DOHH2 (cell line): ENCODE data around the gene PHLDA1.

Experiments
- H3F3A ChIP-seq: fragments of 200-600 bp; sonication (generic), shearing (Covaris generic); 2 replicates; pipeline ENCODE4 v1.6.0; 2016; ENCODE audit warnings: antibody characterized with exemption, mild to moderate bottlenecking; ENCODE audit not compliant: control insufficient read depth, insufficient read depth
- H3K27ac ChIP-seq: fragments of 200-600 bp; sonication (generic); 2 replicates; pipeline ENCODE4 v1.5.1; 2014; ENCODE audit warnings: low read depth, mild to moderate bottlenecking, low read length, moderate library complexity
- H3K27me3 ChIP-seq: fragments of 200-600 bp; sonication (generic); 2 replicates; pipeline ENCODE4 v1.6.1; 2014; ENCODE audit warnings: mild to moderate bottlenecking, low read length, mixed read lengths; ENCODE audit not compliant: control insufficient read depth
- H3K36me3 ChIP-seq: fragments of 200-600 bp; sonication (generic); 2 replicates; pipeline ENCODE4 v1.6.1; 2014; ENCODE audit warnings: mild to moderate bottlenecking, low read length, moderate library complexity, mixed read lengths; ENCODE audit not compliant: control insufficient read depth
- H3K4me1 ChIP-seq: fragments of 200-600 bp; sonication (generic); 2 replicates; pipeline ENCODE4 v1.6.1; 2014; ENCODE audit warnings: mild to moderate bottlenecking, low read length, mixed read lengths; ENCODE audit not compliant: control insufficient read depth
- H3K4me2 ChIP-seq: fragments of 200-600 bp; sonication (generic); 2 replicates; pipeline ENCODE4 v1.6.0; 2014; ENCODE audit warnings: mild to moderate bottlenecking, low read length, moderate library complexity
- H3K4me3 ChIP-seq: fragments of 200-600 bp; sonication (generic); 2 replicates; pipeline ENCODE4 v1.5.1; 2014; ENCODE audit warnings: mild to moderate bottlenecking, low read length, mixed read lengths
- H3K79me2 ChIP-seq: fragments of 200-600 bp; sonication (generic); 2 replicates; pipeline ENCODE4 v1.6.1; 2014; ENCODE audit warnings: mild to moderate bottlenecking, low read length, mixed read lengths; ENCODE audit not compliant: control insufficient read depth
- H3K9me2 ChIP-seq: fragments of 200-600 bp; sonication (generic); replicated peaks from 2 replicates; pipeline ENCODE4 v1.6.1; 2014; ENCODE audit warnings: mild to moderate bottlenecking, low read length, mixed read lengths; ENCODE audit not compliant: control insufficient read depth
- H3K9me3 ChIP-seq: fragments of 200-600 bp; sonication (generic); 2 replicates; pipeline ENCODE4 v1.6.1; 2014; ENCODE audit warnings: antibody characterized with exemption, low read length, mixed read lengths; ENCODE audit not compliant: control insufficient read depth, insufficient read depth
- H4K20me1 ChIP-seq: fragments of 200-600 bp; sonication (generic); 2 replicates; pipeline ENCODE4 v1.6.0; 2014; ENCODE audit warnings: low read depth, mild to moderate bottlenecking, antibody characterized with exemption, low read length, moderate library complexity; ENCODE audit not compliant: control insufficient read depth, insufficient read depth
- CTCF ChIP-seq: fragments of 200-600 bp; sonication (generic); IDR thresholded peaks from one replicate; pipeline ENCODE4 v1.5.1; 2014; ENCODE audit warnings: antibody characterized with exemption, mild to moderate bottlenecking, low read depth, low read length; ENCODE audit not compliant: poor library complexity, severe bottlenecking
- EZH2phosphoT487 ChIP-seq: fragments of 200-600 bp; sonication (generic); IDR thresholded peaks from 2 replicates; pipeline ENCODE4 v1.6.1; 2017; ENCODE audit warnings: borderline replicate concordance, mild to moderate bottlenecking, antibody characterized with exemption, low read length, moderate library complexity, mixed read lengths

The PHLDA1 gene

DNA sequence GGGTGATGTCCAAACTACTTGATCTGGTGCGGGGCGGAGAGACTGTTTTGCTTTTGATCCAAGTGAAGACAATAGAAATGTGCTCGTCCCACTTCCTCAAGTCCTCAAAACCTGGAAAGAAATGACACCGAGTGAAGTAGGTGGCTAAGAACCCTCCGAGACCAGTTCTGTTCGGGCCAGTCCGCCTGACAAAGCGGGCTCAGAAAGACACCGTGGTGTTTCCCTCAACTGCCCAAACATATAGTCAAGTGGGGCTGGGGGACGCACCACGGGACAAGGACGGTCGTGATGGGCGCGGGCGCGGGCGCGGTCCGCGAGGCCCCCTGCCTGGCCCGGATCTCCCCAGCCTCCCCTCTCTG lies 1.6 kb downstream of the PHLDA1 start:
- H3K27ac ChIP-seq = no peak overlapping the region
- no peaks in the 10 kb centered on the region for H3K79me2 ChIP-seq
- H3K4me3 ChIP-seq = no peak overlapping the region
- peaks cover 3% of the 10 kb centered on the region; the same call in 1 of the 2 replicates for H4K20me1 ChIP-seq
- peaks cover 19% of the 10 kb centered on the region for H3K4me1 ChIP-seq
- TF ChIP-seq EZH2phosphoT487 = peak; percentile 34; the same call in 1 of the 2 replicates
- no peak for TF ChIP-seq CTCF
- peak overlapping the region; percentile 99; the same call in 1 of the 2 replicates for H3K4me2 ChIP-seq
- no peaks in the 10 kb centered on the region for H3K9me2 ChIP-seq
- H3K36me3 ChIP-seq = no peaks in the 10 kb centered on the region
- no peaks in the 10 kb centered on the region for H3K9me3 ChIP-seq
- H3F3A ChIP-seq = peaks cover 18% of the 10 kb centered on the region
- peaks cover 62% of the 10 kb centered on the region for H3K27me3 ChIP-seq

DNA sequence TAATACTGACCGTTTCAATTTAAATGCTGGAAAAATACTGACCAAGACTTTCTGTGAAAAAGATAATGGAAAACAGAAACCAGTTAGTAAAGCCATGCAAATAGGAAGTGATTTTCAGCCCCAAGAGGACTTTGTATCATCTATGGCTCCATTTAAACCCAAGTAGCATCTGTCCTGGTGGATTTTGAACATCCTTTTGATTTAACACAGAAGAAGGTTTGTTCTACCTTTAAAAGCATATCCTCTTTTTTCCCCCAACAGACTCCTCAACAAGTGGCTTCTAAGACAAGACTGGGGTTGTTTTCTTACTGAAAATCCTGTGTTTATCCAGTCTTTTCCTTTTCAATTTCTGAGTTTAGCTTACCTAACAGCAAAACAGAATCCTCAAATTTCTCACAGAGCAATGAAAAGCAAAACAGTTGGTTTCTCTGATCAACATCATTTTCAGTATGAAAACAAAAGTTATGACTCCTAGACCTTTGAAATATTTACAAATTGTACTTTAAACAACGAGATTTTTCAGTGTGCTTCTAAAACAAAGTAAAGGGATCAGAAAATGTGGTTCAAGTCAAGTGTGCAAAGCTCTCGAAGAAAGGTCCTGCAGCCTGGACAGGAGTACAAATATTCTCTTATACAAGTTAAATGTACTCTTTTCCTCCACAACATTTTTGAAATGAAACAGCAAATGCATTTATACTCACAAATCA lies 2.9 kb downstream of the PHLDA1 start:
- Histone ChIP-seq H3K79me2 (no peaks in the 10 kb centered on the region), H3K4me3 (no peak overlapping the region), H3K9me2 (no peaks in the 10 kb centered on the region), H3K9me3 (no peaks in the 10 kb centered on the region), H3F3A (peaks cover 12% of the 10 kb centered on the region), H3K27ac (no peak overlapping the region), H3K36me3 (no peaks in the 10 kb centered on the region), H3K27me3 (peaks cover 57% of the 10 kb centered on the region), H3K4me2 (no peak overlapping the region), H4K20me1 (peaks cover 3% of the 10 kb centered on the region; the same call in 1 of the 2 replicates), H3K4me1 (peaks cover 19% of the 10 kb centered on the region)
- no peak for TF ChIP-seq CTCF
- TF ChIP-seq EZH2phosphoT487 = no peak

DNA sequence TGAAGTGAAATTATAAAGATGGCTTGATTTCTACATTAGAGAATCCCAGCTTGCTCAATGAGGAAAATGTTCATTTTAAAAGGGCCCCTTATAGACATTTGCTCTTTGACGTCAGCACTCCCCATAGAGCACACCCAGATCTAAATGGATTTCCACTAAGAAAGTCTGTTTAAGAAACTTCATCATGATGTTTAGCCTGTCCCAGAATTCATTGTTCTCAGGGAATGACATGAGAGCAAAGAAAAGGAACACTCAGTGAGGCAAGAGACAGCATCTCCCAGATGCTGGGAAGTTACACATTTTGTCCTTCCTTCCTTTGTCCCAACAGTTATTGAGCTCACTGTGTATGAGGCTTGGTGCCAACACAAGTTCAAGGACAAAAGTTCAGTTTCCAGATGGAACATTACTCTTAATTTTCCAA lies 4.9 kb downstream of the PHLDA1 start:
- TF ChIP-seq EZH2phosphoT487 (no peak), CTCF (no peak)
- Histone ChIP-seq H3F3A (no peaks in the 10 kb centered on the region; the same call in 1 of the 2 replicates), H4K20me1 (no peaks in the 10 kb centered on the region), H3K79me2 (no peaks in the 10 kb centered on the region), H3K4me1 (peaks cover 9% of the 10 kb centered on the region), H3K9me3 (no peaks in the 10 kb centered on the region), H3K4me2 (no peak overlapping the region), H3K4me3 (no peak overlapping the region), H3K27ac (no peak overlapping the region), H3K36me3 (no peaks in the 10 kb centered on the region), H3K9me2 (no peaks in the 10 kb centered on the region), H3K27me3 (peaks cover 38% of the 10 kb centered on the region)
